Naive thymus-derived CD4-positive, alpha-beta T cell (primary cell): ENCODE results near the gene LCN12. TPM values are rescaled to one million over a fixed set of nuclear protein-coding genes. Genes with fewer than 3 reads are reported as not detected.

ENCODE experiments used
- ATAC-seq: fragments of 150-1000 bp; cut with Tn5 transposase; 2 replicates; pipeline ENCODE4 v1.10.0; 2021; ENCODE audit warnings: mild to moderate bottlenecking, moderate library complexity
- CTCF ChIA-PET: fragments of 350-600 bp; sonication (Branson Sonifier 250); formaldehyde crosslinking; loops from one replicate; lab custom pipeline; 2021; ENCODE audit warnings: antibody characterized with exemption; lab: Charles Lee
- POLR2A ChIA-PET: fragments of 350-600 bp; sonication (Branson Sonifier 250); formaldehyde crosslinking; loops from one replicate; lab custom pipeline; 2021; ENCODE audit warnings: antibody characterized with exemption, inconsistent platforms; lab: Charles Lee
- DNase-seq, 9 donors: peaks; one replicate each; pipeline versions ENCODE4 v3.0.0 to v3.0.0-alpha.2; 2020 to 2022; ENCODE audit warnings: mixed read lengths in 1 of 9
- H3K27ac ChIP-seq: one replicate; pipeline ENCODE4 v1.7.0; 2013; ENCODE audit warnings: mild to moderate bottlenecking, low read depth, low read length, moderate library complexity
- H3K27me3 ChIP-seq, 2 donors: one replicate each; pipeline ENCODE4 v1.7.0; 2013; ENCODE audit warnings: low read length in 2 of 2, mild to moderate bottlenecking in 2 of 2, moderate library complexity in 2 of 2; ENCODE audit not compliant: control insufficient read depth in 2 of 2, insufficient read depth in 2 of 2
- H3K36me3 ChIP-seq, 3 experiments: 1 replicate in 2 of 3; 2 replicates in 1 of 3; pipeline ENCODE4 v1.7.0; 2013; ENCODE audit warnings: low read length in 3 of 3, mild to moderate bottlenecking in 3 of 3, moderate library complexity in 1 of 3; ENCODE audit not compliant: insufficient read depth in 3 of 3, control insufficient read depth in 2 of 3
- H3K4me1 ChIP-seq, 2 donors: one replicate each; pipeline ENCODE4 v1.7.0; 2013; ENCODE audit warnings: low read length in 2 of 2, mild to moderate bottlenecking in 2 of 2, moderate library complexity in 1 of 2; ENCODE audit not compliant: control insufficient read depth in 2 of 2, insufficient read depth in 2 of 2
- H3K4me3 ChIP-seq: 2 replicates; pipeline ENCODE4 v1.7.0; 2013; ENCODE audit warnings: mild to moderate bottlenecking, low read length
- H3K9me3 ChIP-seq, 3 experiments: 1 replicate in 2 of 3; 2 replicates in 1 of 3; pipeline ENCODE4 v1.7.0; 2013; ENCODE audit warnings: low read length in 3 of 3; ENCODE audit not compliant: control insufficient read depth in 2 of 3
- H3K27ac Mint-ChIP-seq, 9 donors: one replicate each; pipeline ENCODE4 v1.8.0; 2020 to 2022; ENCODE audit warnings: mixed read lengths in 9 of 9, mild to moderate bottlenecking in 8 of 9, moderate library complexity in 5 of 9, inconsistent platforms in 2 of 9
- H3K27me3 Mint-ChIP-seq, 5 donors: one replicate each; pipeline ENCODE4 v1.8.0; 2021 to 2022; ENCODE audit warnings: mixed read lengths in 5 of 5, mild to moderate bottlenecking in 1 of 5
- H3K36me3 Mint-ChIP-seq, 5 donors: one replicate each; pipeline ENCODE4 v1.8.0; 2020 to 2022; ENCODE audit warnings: mixed read lengths in 5 of 5, mild to moderate bottlenecking in 3 of 5, inconsistent platforms in 1 of 5
- H3K4me1 Mint-ChIP-seq, 7 donors: one replicate each; pipeline ENCODE4 v1.8.0; 2020 to 2022; ENCODE audit warnings: mixed read lengths in 7 of 7, mild to moderate bottlenecking in 3 of 7, inconsistent platforms in 1 of 7
- H3K4me3 Mint-ChIP-seq, 10 donors: one replicate each; pipeline ENCODE4 v1.8.0; 2020 to 2022; ENCODE audit warnings: mild to moderate bottlenecking in 10 of 10, mixed read lengths in 10 of 10, moderate library complexity in 6 of 10, inconsistent platforms in 2 of 10
- H3K9me3 Mint-ChIP-seq, 11 donors: one replicate each; pipeline ENCODE4 v1.8.0; 2020 to 2022; ENCODE audit warnings: mixed read lengths in 11 of 11, mild to moderate bottlenecking in 4 of 11, inconsistent platforms in 1 of 11, moderate library complexity in 1 of 11
- intact Hi-C, 2 donors: fragments of 100-400 bp; cut with micrococcal nuclease; formaldehyde crosslinking; loops; one replicate each; pipeline ENCODE4 v1.15.1; 2023
- polyA plus RNA-seq, 2 donors: library from polyadenylated mRNA; unstranded; fragments of 300-500 nt; fragmentation: Illumina TruSeq; gene quantifications; one replicate each; pipeline ENCODE4 v1.2.3, GENCODE V29; 2021
- total RNA-seq, 6 experiments: library from RNA in 5 of 6; stranded (reverse) in 5 of 6; gene quantifications; 1 replicate in 5 of 6; 2 replicates in 1 of 6; pipeline ENCODE4 v1.2.3 and lab custom pipeline; 2021 to 2026

Gene LCN12
- total and polyA plus RNA-seq, 7 experiments from 2014 or later, result 0.89 to 4.9 (median 2.6) TPM; not detected in 2

- ATAC-seq (no peak), DNase-seq (no peak)
- POLR2A ChIA-PET, result no interaction called here
- Mint-ChIP-seq H3K4me1 (peaks cover 0 to 18% (median 13%) of the 10 kb centered on the region in 7 donors), H3K4me3 (no peak overlapping the region), H3K27ac (no peak overlapping the region), H3K27me3 (peaks cover 0 to 4% (median 0%) of the 10 kb centered on the region in 5 donors), H3K9me3 (no peaks in the 10 kb centered on the region), H3K36me3 (no peaks in the 10 kb centered on the region)
- Histone ChIP-seq H3K27ac (no peak overlapping the region), H3K4me1 (peaks cover 12 to 24% of the 10 kb centered on the region in 2 donors), H3K27me3 (no peaks in the 10 kb centered on the region), H3K36me3 (no peaks in the 10 kb centered on the region), H3K4me3 (no peak overlapping the region), H3K9me3 (no peaks in the 10 kb centered on the region)
- CTCF ChIA-PET, result no interaction called here
- intact Hi-C loops, result no loop called here
Measured at GRCh38 chr9:136969774-136970173, 17.7 kb downstream of the LCN12 start.

DNA sequence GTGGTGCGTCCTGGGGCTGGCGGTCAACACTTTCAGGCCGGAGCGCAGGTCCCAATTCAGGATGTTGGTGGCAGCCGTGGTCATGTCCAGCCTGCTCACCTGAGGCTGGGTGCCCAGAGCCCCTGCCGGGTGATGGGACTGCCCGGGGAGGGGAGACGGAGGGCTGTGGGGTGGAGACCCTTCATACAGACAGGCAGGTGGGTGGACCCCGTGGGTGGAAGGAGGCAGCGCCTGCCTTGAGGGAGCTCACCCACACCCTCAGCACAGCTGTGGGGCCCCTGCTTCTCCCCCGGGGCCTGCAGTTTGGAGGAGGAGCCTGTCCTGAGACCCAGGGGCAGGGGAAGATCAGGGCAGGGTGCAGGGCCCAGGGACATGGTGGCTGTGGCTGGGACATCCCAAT lies 18.3 kb downstream of the LCN12 start:
- H3K27ac ChIP-seq, result no peak overlapping the region
- Mint-ChIP-seq H3K27me3 (peaks cover 0 to 6% (median 0%) of the 10 kb centered on the region in 5 donors), H3K4me3 (no peak overlapping the region), H3K36me3 (no peaks in the 10 kb centered on the region), H3K4me1 (peaks cover 0 to 22% (median 14%) of the 10 kb centered on the region in 7 donors), H3K27ac (no peak overlapping the region), H3K9me3 (no peaks in the 10 kb centered on the region)
- CTCF ChIA-PET, result interaction anchor here (0.9 kb wide), 1 partner anchor 195 kb away, joined by 4 read pairs; no protein-coding TSS in a partner anchor
- H3K27me3 ChIP-seq, result no peaks in the 10 kb centered on the region
- H3K9me3 ChIP-seq, result no peaks in the 10 kb centered on the region
- no peak overlapping the region for H3K4me3 ChIP-seq
- peaks cover 15 to 26% of the 10 kb centered on the region in 2 donors for H3K4me1 ChIP-seq
- no peaks in the 10 kb centered on the region for H3K36me3 ChIP-seq
- POLR2A ChIA-PET, result interaction anchor here (0.5 kb wide), 1 partner anchor 18 kb away, joined by 3 read pairs; no protein-coding TSS in a partner anchor
- intact Hi-C loops, result no loop called here
- DNase-seq, result no peak
- no peak for ATAC-seq

GRCh38 chr9:136971746-136972145 lies 19.7 kb downstream of the LCN12 start:
- POLR2A ChIA-PET, result no interaction called here
- intact Hi-C loops, result no loop called here
- CTCF ChIA-PET, result no interaction called here
- Histone ChIP-seq H3K9me3 (no peaks in the 10 kb centered on the region), H3K4me3 (no peak overlapping the region), H3K27me3 (no peaks in the 10 kb centered on the region), H3K36me3 (no peaks in the 10 kb centered on the region), H3K4me1 (peaks cover 13 to 23% of the 10 kb centered on the region in 2 donors), H3K27ac (no peak overlapping the region)
- Mint-ChIP-seq H3K4me3 (no peak overlapping the region), H3K9me3 (no peaks in the 10 kb centered on the region), H3K27ac (no peak overlapping the region), H3K27me3 (peaks cover 0 to 4% (median 0%) of the 10 kb centered on the region in 5 donors), H3K4me1 (peaks cover 0 to 23% (median 7%) of the 10 kb centered on the region in 7 donors), H3K36me3 (no peaks in the 10 kb centered on the region)
- no peak for DNase-seq
- no peak for ATAC-seq

- Histone ChIP-seq H3K27ac (no peak overlapping the region), H3K27me3 (no peaks in the 10 kb centered on the region), H3K4me3 (no peak overlapping the region), H3K9me3 (no peaks in the 10 kb centered on the region), H3K4me1 (peaks cover 13 to 23% of the 10 kb centered on the region in 2 donors), H3K36me3 (no peaks in the 10 kb centered on the region)
- peaks cover 0 to 20% (median 7%) of the 10 kb centered on the region in 7 donors for H3K4me1 Mint-ChIP-seq
- DNase-seq (no peak), ATAC-seq (no peak)
- no peaks in the 10 kb centered on the region for H3K9me3 Mint-ChIP-seq
- no peaks in the 10 kb centered on the region for H3K36me3 Mint-ChIP-seq
- CTCF ChIA-PET, result no interaction called here
- no peak overlapping the region for H3K27ac Mint-ChIP-seq
- POLR2A ChIA-PET, result no interaction called here
- H3K4me3 Mint-ChIP-seq, result no peak overlapping the region
- intact Hi-C loops, result no loop called here
- H3K27me3 Mint-ChIP-seq, result peaks cover 0 to 4% (median 0%) of the 10 kb centered on the region in 5 donors
Measured at GRCh38 chr9:136972335-136972734, 20.3 kb downstream of the LCN12 start.

DNA sequence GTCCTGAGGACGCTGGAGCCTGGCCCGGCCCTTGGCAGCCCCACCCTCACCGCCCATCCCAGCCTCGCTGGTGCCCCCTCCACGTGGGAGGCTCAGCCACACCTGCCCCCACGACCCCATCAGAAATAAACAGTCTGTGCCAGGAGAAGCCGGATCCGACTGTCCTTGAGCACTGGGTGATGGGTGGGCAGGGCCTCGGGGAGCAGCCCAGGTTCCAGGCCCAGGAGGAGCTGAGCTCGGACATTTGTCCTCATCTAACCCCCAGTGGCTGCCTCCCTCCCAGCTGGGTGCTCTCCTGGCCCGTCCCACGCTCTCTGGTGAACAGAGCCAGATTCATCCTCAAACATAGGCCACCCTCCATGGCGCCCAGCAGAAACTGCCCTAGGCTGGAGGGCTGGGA lies 20.7 kb downstream of the LCN12 start:
- Mint-ChIP-seq H3K27me3 (peaks cover 0 to 4% (median 0%) of the 10 kb centered on the region in 5 donors), H3K27ac (no peak overlapping the region)
- POLR2A ChIA-PET, result interaction anchor here (1.0 kb wide), 1 partner anchor 11 kb away, joined by 3 read pairs; no protein-coding TSS in a partner anchor

DNA sequence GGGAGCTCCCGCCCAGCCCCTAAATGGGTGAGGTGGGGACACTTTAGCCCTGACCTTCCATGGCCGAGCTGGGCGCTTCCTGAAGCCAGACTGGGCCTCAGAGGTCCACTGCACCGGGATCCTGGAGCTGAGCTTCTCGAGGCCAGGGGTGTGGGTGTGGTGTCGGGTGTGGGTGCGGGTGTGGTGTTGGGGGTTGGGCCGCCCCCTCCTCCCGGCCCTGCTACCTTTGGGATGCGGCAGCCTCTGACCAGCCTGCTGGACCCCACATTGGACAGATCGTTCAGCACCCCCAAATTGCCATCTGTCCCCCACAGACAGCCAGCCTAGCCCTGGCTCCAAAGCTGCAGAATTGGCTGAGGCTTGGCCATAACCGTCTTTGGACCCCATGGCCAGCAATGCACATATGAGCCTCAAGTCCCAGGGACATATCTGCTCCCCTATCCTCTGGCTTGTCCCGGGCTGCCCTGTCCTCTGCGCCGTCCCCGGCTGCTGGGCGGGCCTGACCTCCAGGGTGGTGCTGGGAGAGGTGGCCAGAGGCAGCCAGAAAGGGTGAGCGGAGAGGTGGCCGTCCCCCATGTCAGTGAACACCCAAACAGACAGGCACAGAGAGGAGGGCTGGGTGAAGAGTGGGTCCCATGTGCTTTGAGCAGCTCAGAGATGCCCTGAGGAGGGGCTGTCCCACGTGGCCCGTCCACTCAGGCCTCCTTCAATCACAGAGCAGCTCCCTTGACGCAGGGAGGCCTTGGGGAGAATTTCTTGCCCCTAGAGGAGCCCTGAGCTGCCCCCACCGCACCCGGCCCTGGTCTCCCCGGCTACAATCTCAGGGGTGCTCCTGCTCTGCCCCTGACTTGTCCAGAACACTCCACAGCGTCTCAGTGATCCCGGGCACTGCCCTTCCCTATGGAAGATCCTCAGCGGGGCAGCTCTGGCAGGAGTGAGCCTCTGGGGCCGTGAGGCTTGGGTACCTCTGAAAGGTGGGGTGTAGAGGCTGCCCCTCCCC lies 21.8 kb downstream of the LCN12 start:
- Histone ChIP-seq H3K27me3 (no peaks in the 10 kb centered on the region), H3K27ac (no peak overlapping the region), H3K4me1 (peaks cover 13 to 23% of the 10 kb centered on the region in 2 donors), H3K36me3 (no peaks in the 10 kb centered on the region), H3K9me3 (no peaks in the 10 kb centered on the region), H3K4me3 (no peak overlapping the region)
- Mint-ChIP-seq H3K27ac (no peak overlapping the region), H3K4me1 (peaks cover 0 to 19% (median 7%) of the 10 kb centered on the region in 7 donors), H3K27me3 (peaks cover 0 to 4% (median 0%) of the 10 kb centered on the region in 5 donors), H3K4me3 (no peak overlapping the region), H3K9me3 (no peaks in the 10 kb centered on the region), H3K36me3 (no peaks in the 10 kb centered on the region)
- CTCF ChIA-PET, result interaction anchor here (0.7 kb wide), 1 partner anchor 56 kb away, joined by 3 read pairs; no protein-coding TSS in a partner anchor
- DNase-seq (no peak), ATAC-seq (no peak)
- POLR2A ChIA-PET, result interaction anchor here (0.8 to 1.4 kb wide), 3 partner anchors 9 to 19 kb away, joined by 3 to 6 read pairs (median 3); partner anchors contain the start of gene PAXX
- intact Hi-C loops, result no loop called here

More for the DNA sequence above, 20.7 kb downstream of the LCN12 start:
- CTCF ChIA-PET, result no interaction called here
- Histone ChIP-seq H3K36me3 (no peaks in the 10 kb centered on the region), H3K27ac (no peak overlapping the region), H3K9me3 (no peaks in the 10 kb centered on the region), H3K4me3 (no peak overlapping the region), H3K4me1 (peaks cover 13 to 23% of the 10 kb centered on the region in 2 donors), H3K27me3 (no peaks in the 10 kb centered on the region)
- no peak for DNase-seq
- intact Hi-C loops, result no loop called here
- H3K9me3 Mint-ChIP-seq, result no peaks in the 10 kb centered on the region
- H3K36me3 Mint-ChIP-seq, result no peaks in the 10 kb centered on the region
- H3K4me1 Mint-ChIP-seq, result peaks cover 0 to 19% (median 7%) of the 10 kb centered on the region in 7 donors
- no peak overlapping the region for H3K4me3 Mint-ChIP-seq
- ATAC-seq, result no peak
